Measurements from ENCODE around the gene IGF1. TPM values are rescaled to one million over a fixed set of nuclear protein-coding genes. Genes with fewer than 3 reads are reported as not detected.

Gene IGF1
- total RNA-seq, 1 experiment from 2014 or later, result 0.42 TPM

DNA sequence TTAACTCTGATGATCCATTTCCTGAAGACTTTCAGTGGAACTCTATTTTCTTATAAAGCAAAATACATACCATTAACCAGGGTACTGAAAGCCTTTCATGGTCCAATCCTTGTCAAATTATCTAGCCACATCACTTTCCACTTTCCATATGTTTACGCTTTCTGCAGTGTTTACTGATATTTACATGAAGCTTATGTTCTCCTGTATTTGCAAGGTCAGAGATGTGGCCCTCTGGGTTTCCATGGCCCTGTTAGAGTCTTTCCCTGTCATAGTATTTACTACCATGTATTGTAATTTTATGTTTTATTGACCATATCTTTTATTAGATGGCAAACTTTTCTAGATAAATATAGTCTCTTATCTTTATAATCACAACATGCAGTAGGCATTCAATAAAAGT lies 23.5 kb upstream of the IGF1 start:
- no peak overlapping the region for H3K9ac ChIP-seq (ENCODE audit: low read length)
- RAD21 ChIA-PET (ENCODE audit: low non-redundant PET in 1 of 2, low total read pairs in 2 of 2, uncharacterized antibody in 2 of 2, unreplicated experiment in 2 of 2), result no interaction called here
- H3K9me3 ChIP-seq (ENCODE audit: control insufficient read depth in 1 of 2, insufficient read depth in 1 of 2, low read depth in 1 of 2, low read length in 2 of 2), result no peaks in the 10 kb centered on the region
- intact Hi-C loops (cut with micrococcal nuclease), result no loop called here
- no peaks in the 10 kb centered on the region for H3K4me1 ChIP-seq (ENCODE audit: control insufficient read depth in 1 of 2, insufficient read depth in 2 of 2, low read length in 2 of 2)
- no peaks in the 10 kb centered on the region for H3K36me3 ChIP-seq (ENCODE audit: control insufficient read depth in 1 of 2, insufficient read depth in 2 of 2, low read length in 2 of 2)
- POLR2A ChIA-PET, result no interaction called here
- DNase-seq (ENCODE audit: low read depth, low spot score) (no peak), ATAC-seq (no peak)
- H3K27me3 ChIP-seq (ENCODE audit: insufficient read depth, low read length), result peaks cover 10% of the 10 kb centered on the region; the same call in 1 of the 2 replicates
- TF ChIP-seq, protein P1, sequence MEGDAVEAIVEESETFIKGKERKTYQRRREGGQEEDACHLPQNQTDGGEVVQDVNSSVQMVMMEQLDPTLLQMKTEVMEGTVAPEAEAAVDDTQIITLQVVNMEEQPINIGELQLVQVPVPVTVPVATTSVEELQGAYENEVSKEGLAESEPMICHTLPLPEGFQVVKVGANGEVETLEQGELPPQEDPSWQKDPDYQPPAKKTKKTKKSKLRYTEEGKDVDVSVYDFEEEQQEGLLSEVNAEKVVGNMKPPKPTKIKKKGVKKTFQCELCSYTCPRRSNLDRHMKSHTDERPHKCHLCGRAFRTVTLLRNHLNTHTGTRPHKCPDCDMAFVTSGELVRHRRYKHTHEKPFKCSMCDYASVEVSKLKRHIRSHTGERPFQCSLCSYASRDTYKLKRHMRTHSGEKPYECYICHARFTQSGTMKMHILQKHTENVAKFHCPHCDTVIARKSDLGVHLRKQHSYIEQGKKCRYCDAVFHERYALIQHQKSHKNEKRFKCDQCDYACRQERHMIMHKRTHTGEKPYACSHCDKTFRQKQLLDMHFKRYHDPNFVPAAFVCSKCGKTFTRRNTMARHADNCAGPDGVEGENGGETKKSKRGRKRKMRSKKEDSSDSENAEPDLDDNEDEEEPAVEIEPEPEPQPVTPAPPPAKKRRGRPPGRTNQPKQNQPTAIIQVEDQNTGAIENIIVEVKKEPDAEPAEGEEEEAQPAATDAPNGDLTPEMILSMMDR (IDR thresholded peaks at IDR 0.05 in 2 of 3, conservative IDR thresholded peaks at IDR 0.05 in 1 of 3; ENCODE audit: borderline replicate concordance in 1 of 3, insufficient read depth in 1 of 3, low read depth in 2 of 3, low read length in 2 of 3), result no peak
- TF ChIP-seq CEBPB (IDR thresholded peaks at IDR 0.05; ENCODE audit: low read depth) (no peak), TCF7L2 (IDR thresholded peaks at IDR 0.05; ENCODE audit: borderline replicate concordance, extremely low read depth, insufficient read depth, insufficient read length) (no peak), SIN3A (IDR thresholded peaks at IDR 0.05; ENCODE audit: low read depth) (no peak), ELF1 (IDR thresholded peaks at IDR 0.05; ENCODE audit: borderline replicate concordance, low read depth) (no peak), ZNF274 (IDR thresholded peaks at IDR 0.05; ENCODE audit: low read depth, low read length) (no peak), YY1 (IDR thresholded peaks at IDR 0.05; ENCODE audit: extremely low read depth, insufficient replicate concordance, low read depth, low read length) (no peak), JUND (IDR thresholded peaks at IDR 0.05) (no peak)
- CTCF ChIA-PET, result no interaction called here
- H3K79me2 ChIP-seq (ENCODE audit: insufficient read depth, low read length), result no peaks in the 10 kb centered on the region
- H3K4me3 ChIP-seq (replicated peaks in 1 of 2; ENCODE audit: low read depth in 1 of 2, low read length in 2 of 2), result no peak overlapping the region
- no peak overlapping the region for H3K27ac ChIP-seq (ENCODE audit: low read depth, low read length)
- no peaks in the 10 kb centered on the region for H4K20me1 ChIP-seq (ENCODE audit: insufficient read depth)
- no peak overlapping the region for H3K4me2 ChIP-seq (ENCODE audit: low read length)
- H2AFZ ChIP-seq (ENCODE audit: low read depth, low read length, poor library complexity, severe bottlenecking), result no peak overlapping the region
- BruUV-seq (replicated peaks), result no TSS peak
- no peaks in the 10 kb centered on the region for H3K9me2 ChIP-seq (ENCODE audit: insufficient read depth)
